GM13976 (cell line): ENCODE measurements around the gene FOXRED2.
"Not testable (repeated sequence)": the region's sequence is repeated elsewhere in the genome, so short reads cannot be mapped to it uniquely, and the experiment has no call there.

Experiments used
- DNase-seq: peaks from one replicate; pipeline ENCODE4 v3.0.0; 2012; ENCODE audit warnings: low spot score
- CTCF ChIP-seq: IDR thresholded peaks from 2 replicates; pipeline ENCODE4 v1.5.1; 2012; ENCODE audit warnings: borderline replicate concordance, mild to moderate bottlenecking; ENCODE audit not compliant: insufficient read depth; ENCODE audit errors: extremely low read depth, missing control alignments, control extremely low read depth
- in situ Hi-C: fragments of 300-500 bp; cut with MboI; formaldehyde crosslinking; loops from one replicate; pipeline ENCODE4 v1.12.0; 2022; ENCODE audit warnings: low sequenced_read_pairs, mixed read lengths, inconsistent platforms; ENCODE audit not compliant: unreplicated experiment

Gene FOXRED2

DNA sequence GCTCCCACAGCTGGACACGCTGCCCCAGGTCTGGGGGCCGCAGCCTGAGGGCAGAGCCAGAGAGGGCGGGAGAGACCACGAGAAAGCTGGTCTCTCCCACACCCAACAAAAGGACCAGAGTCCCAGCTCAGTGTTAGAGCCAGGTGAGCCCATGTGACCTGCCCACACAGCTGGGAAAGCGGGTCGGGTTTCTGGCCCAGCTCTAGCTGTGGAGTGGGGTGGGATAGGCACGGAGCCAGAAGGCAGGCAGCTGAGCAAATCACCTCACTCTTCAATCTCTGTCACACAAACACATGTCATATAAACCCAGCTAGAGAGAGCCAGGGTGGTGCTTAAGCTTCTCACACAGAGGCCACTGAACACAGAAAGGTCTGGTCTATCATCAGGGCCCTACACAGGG, 29.9 kb upstream of the FOXRED2 start:
- in situ Hi-C loops: no loop called here
- no peak for TF ChIP-seq CTCF
- no peak for DNase-seq

DNA sequence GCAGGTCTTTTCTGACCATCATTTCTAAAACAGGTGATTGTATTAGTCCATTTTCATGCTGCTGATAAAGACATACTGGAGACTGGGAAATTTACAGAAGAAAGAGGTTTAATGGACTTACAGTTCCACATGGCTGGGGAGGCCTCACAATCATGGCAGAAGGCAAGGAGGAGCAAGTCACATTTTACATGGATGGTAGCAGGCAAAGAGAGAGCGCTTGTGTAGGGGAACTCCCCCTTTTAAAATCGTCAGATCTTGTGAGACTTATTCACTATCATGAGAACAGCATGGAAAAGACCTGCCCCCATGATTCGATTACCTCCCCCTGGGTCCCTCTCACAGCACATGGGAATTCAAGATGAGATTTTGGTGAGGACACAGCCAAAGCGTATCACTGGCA, 26.5 kb upstream of the FOXRED2 start:
- DNase-seq, in situ Hi-C loops: not testable (repeated sequence)

DNA sequence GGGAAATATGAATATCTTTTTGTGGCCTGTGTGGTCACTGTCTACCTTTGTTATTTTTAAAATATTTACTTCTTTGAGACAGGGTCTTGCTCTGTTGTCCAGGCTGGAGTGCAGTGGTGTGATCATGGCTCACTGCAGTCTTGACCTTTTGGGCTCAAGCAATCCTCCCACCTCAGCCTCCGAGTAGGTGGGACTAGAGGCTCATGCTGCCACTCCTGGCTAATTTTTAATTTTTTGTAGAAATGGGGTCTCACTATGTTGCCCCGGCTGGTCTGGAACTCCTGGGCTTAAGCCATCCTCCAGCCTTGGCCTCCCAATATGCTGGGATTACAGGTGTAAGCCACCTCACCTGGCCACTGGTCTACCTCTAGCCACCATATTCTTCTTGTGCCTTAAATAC, 25.6 kb upstream of the FOXRED2 start:
- in situ Hi-C loops: no loop called here

GRCh38 chr22:36528795-36529751, 22.2 kb upstream of the FOXRED2 start, which contains the start of gene EIF3D:
EIF3D (minus strand) TSS chr22:36529166; CDS start chr22:36526121, 3,045 bp downstream.
- peak; percentile 95 for DNase-seq
- in situ Hi-C loops: no loop called here
- no peak for TF ChIP-seq CTCF

More for the DNA sequence above, 25.6 kb upstream of the FOXRED2 start:
- no peak for DNase-seq
- TF ChIP-seq CTCF: no peak

DNA sequence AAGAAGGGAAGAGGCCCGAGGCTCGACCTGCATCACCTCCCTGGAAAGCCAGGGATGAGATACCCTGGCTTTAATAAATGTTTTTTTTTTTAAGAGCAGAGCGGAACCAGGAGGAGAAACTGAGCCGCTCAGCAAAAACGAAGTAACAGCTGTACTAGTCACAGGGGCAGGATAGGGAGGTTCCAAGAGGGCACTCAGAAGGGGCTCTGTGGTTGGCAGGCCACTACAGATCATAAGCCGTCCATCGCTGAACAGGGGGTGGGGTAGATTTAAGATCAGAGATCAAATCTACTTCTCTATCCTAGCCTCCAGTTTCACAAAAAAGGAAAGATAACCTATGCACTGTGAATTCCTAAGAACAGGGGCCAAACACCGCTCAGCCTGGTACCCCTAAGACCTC, 21.5 kb upstream of the FOXRED2 start:
- DNase-seq: no peak
- in situ Hi-C loops: no loop called here
- no peak for TF ChIP-seq CTCF

DNA sequence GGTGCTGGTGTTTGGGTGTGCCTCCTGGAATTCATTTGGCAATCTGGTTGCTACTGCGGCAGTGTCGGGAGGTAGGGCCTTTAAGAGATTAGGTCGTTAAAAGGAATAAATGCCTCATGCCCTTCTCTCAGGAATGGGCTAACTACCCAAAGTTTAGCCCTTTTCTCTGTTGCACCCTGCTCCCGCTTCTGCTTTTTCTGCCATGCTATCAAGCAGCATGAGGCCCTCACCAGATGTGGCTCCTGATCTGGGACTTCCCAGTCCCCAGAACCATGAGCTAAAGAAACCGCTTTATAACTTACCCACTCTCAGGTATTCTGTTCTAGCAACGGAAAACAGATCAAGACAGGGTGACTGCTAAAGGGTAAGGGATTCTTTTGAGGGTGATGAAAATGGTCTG, 15.8 kb upstream of the FOXRED2 start:
- TF ChIP-seq CTCF: no peak
- no peak for DNase-seq
- in situ Hi-C loops: no loop called here

DNA sequence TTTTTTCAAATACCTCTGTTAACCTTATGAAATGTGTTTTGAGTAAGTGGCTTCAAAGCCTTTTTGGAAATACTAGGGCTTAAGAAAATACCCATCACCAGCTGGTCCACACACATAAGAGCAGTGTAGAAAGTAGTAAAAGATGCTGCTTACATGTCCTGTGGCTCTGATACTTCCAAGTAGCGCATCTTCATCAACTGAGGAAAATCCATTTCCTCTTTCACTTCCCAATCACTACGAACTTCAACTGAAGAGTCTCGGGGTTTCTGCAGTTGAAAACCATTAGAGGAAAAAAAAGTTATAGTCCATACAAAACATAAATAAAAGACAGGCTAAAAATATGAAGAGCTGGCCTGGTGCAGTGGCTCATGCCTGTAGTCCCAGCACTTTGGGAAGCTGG, 13.6 kb upstream of the FOXRED2 start:
- in situ Hi-C loops: no loop called here
- DNase-seq: no peak
- no peak for TF ChIP-seq CTCF

DNA sequence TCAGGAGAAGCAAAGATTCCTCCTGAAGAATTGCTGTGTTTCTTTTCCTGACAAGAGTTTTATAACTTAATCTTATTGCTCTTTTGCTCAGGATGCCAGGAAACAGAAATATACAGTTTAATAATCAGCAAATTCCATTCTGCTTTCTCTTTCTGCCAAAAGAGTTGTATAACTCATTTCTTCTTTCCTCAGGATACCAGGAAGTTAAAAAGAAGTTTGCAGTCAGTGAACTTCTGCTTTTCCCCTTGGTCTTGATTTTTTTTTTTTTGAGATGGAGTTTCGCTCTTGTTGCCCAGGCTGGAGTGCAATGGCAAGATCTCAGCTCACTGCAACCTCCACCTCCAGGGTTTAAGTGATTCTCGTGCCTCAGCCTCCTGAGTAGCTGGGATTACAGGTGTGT, 13.1 kb upstream of the FOXRED2 start:
- in situ Hi-C loops, DNase-seq: not testable (repeated sequence)
